CD14-positive monocyte (primary cell): Measurements from ENCODE around the gene TRIM31. TPM values are rescaled to one million over a fixed set of nuclear protein-coding genes. Genes with fewer than 3 reads are reported as not detected.

ENCODE experiments used
- DNase-seq, 3 donors: peaks; one replicate each; pipeline ENCODE4 v3.0.0-alpha.2; 2011 to 2022
- H2AFZ ChIP-seq: 2 replicates; pipeline ENCODE4 v1.6.0; 2012; ENCODE audit warnings: mild to moderate bottlenecking, low read depth, low read length, inconsistent platforms; ENCODE audit not compliant: insufficient read depth, poor library complexity, severe bottlenecking
- H3K27ac ChIP-seq, 2 donors: 1 replicate in 1 of 2; 2 replicates in 1 of 2; pipeline ENCODE4 v1.5.1; 2012 to 2013; ENCODE audit warnings: low read length in 2 of 2, control low read depth in 1 of 2, inconsistent platforms in 1 of 2, low read depth in 1 of 2, mild to moderate bottlenecking in 1 of 2
- H3K27me3 ChIP-seq, 2 donors: one replicate each; pipeline versions ENCODE4 v1.6.0 to v1.6.1; 2011 to 2013; ENCODE audit warnings: low read length in 2 of 2; ENCODE audit not compliant: control insufficient read depth in 2 of 2, insufficient read depth in 2 of 2
- H3K36me3 ChIP-seq, 2 donors: replicated peaks in 1 of 2; 1 replicate in 1 of 2; 2 replicates in 1 of 2; pipeline versions ENCODE4 v1.5.1 to v1.6.1; 2012 to 2013; ENCODE audit warnings: low read length in 2 of 2, control low read depth in 1 of 2, inconsistent platforms in 1 of 2, mild to moderate bottlenecking in 1 of 2; ENCODE audit not compliant: insufficient read depth in 2 of 2, control insufficient read depth in 1 of 2
- H3K4me1 ChIP-seq, 2 donors: 1 replicate in 1 of 2; 2 replicates in 1 of 2; pipeline versions ENCODE4 v1.5.1 to v1.6.1; 2012 to 2013; ENCODE audit warnings: low read length in 2 of 2, control low read depth in 1 of 2, inconsistent platforms in 1 of 2, mild to moderate bottlenecking in 1 of 2, moderate library complexity in 1 of 2; ENCODE audit not compliant: insufficient read depth in 2 of 2, control insufficient read depth in 1 of 2
- H3K4me2 ChIP-seq: replicated peaks from 2 replicates; pipeline ENCODE3; 2012; ENCODE audit warnings: low read length, moderate library complexity, mild to moderate bottlenecking; ENCODE audit not compliant: poor library complexity, severe bottlenecking; ENCODE audit errors: extremely low read depth
- H3K4me3 ChIP-seq, 3 experiments: fragments of 200-600 bp in 1 of 3; sonication (generic) in 1 of 3; replicated peaks in 1 of 3; 1 replicate in 2 of 3; 2 replicates in 1 of 3; pipeline ENCODE4 v1.5.1; 2011 to 2013; ENCODE audit warnings: low read length in 3 of 3, mild to moderate bottlenecking in 3 of 3, control low read depth in 2 of 3, low read depth in 2 of 3, inconsistent platforms in 1 of 3, moderate library complexity in 1 of 3
- H3K79me2 ChIP-seq: 2 replicates; pipeline ENCODE4 v1.6.0; 2012; ENCODE audit warnings: mild to moderate bottlenecking, control low read depth, inconsistent platforms, low read length, moderate library complexity; ENCODE audit not compliant: insufficient read depth
- H3K9ac ChIP-seq: 2 replicates; pipeline ENCODE4 v1.6.0; 2017; ENCODE audit warnings: low read length, mild to moderate bottlenecking; ENCODE audit not compliant: insufficient read depth, poor library complexity, severe bottlenecking
- H3K9me3 ChIP-seq, 2 donors: replicated peaks in 1 of 2; 1 replicate in 1 of 2; 2 replicates in 1 of 2; pipeline versions ENCODE4 v1.5.1 to v1.6.1; 2012 to 2013; ENCODE audit warnings: low read length in 2 of 2, control low read depth in 1 of 2; ENCODE audit not compliant: control insufficient read depth in 1 of 2, insufficient read depth in 1 of 2
- H4K20me1 ChIP-seq: 2 replicates; pipeline ENCODE4 v1.6.0; 2012; ENCODE audit warnings: mild to moderate bottlenecking, low read length, control low read depth, moderate library complexity; ENCODE audit not compliant: insufficient read depth
- H3K27ac Mint-ChIP-seq, 7 donors: one replicate each; pipeline ENCODE4 v1.8.0; 2020; ENCODE audit warnings: mild to moderate bottlenecking in 7 of 7, mixed read lengths in 7 of 7, moderate library complexity in 6 of 7, inconsistent platforms in 2 of 7
- H3K27me3 Mint-ChIP-seq, 3 donors: one replicate each; pipeline ENCODE4 v1.8.0; 2021 to 2022; ENCODE audit warnings: low read depth in 3 of 3, mild to moderate bottlenecking in 3 of 3, mixed read lengths in 3 of 3, moderate library complexity in 3 of 3, inconsistent platforms in 1 of 3
- H3K36me3 Mint-ChIP-seq, 2 donors: one replicate each; pipeline ENCODE4 v1.8.0; 2020; ENCODE audit warnings: mixed read lengths in 2 of 2, inconsistent platforms in 1 of 2, mild to moderate bottlenecking in 1 of 2
- H3K4me1 Mint-ChIP-seq: one replicate; pipeline ENCODE4 v1.8.0; 2020; ENCODE audit warnings: mild to moderate bottlenecking, mixed read lengths
- H3K4me3 Mint-ChIP-seq, 2 donors: one replicate each; pipeline ENCODE4 v1.8.0; 2020; ENCODE audit warnings: mild to moderate bottlenecking in 2 of 2, mixed read lengths in 2 of 2, moderate library complexity in 1 of 2
- H3K9me3 Mint-ChIP-seq, 7 donors: one replicate each; pipeline ENCODE4 v1.8.0; 2020 to 2022; ENCODE audit warnings: mixed read lengths in 7 of 7, mild to moderate bottlenecking in 6 of 7, moderate library complexity in 6 of 7, inconsistent platforms in 2 of 7
- WGBS: methylation state at CpG from one replicate; pipeline ENCODE4 v1.1.5; 2013; ENCODE audit warnings: missing lambda C conversion rate; ENCODE audit not compliant: insufficient coverage; 5-methylcytosine and 5-hydroxymethylcytosine counted together
- intact Hi-C, 2 donors: fragments of 100-400 bp; cut with micrococcal nuclease; formaldehyde crosslinking; loops; one replicate each; pipeline versions ENCODE4 v1.15.0 to v1.15.1; 2023
- polyA plus RNA-seq, 3 donors: library from polyadenylated mRNA; depleted of rRNA in 1 of 3; unstranded in 2 of 3; stranded (reverse) in 1 of 3; fragments of 300-500 nt in 2 of 3; fragments of >200 nt in 1 of 3; fragmentation: Illumina TruSeq in 2 of 3; gene quantifications; 1 replicate in 2 of 3; 2 replicates in 1 of 3; pipeline ENCODE4 v1.2.3, GENCODE V29; 2012 to 2021
- TF ChIP-seq, protein P1 (sequence below): fragments of 200-600 bp; IDR thresholded peaks from one replicate; pipeline ENCODE4 v1.8.0; 2022; ENCODE audit warnings: antibody characterized with exemption, mild to moderate bottlenecking

The TRIM31 gene
- polyA plus RNA-seq, 3 donors = not detected

GRCh38 chr6:30160785-30161531 is 48.1 kb upstream of the TRIM31 start, which contains the start of gene TRIM10:
TRIM10 (minus strand) TSS chr6:30161211; CDS start chr6:30160858, 353 bp downstream.
- Histone ChIP-seq H3K79me2 (no peaks in the 10 kb centered on the region), H3K27ac (no peak within 1 kb of the TSS), H3K9ac (no peak within 1 kb of the TSS), H3K4me3 (no peak within 1 kb of the TSS), H4K20me1 (no peaks in the 10 kb centered on the region), H3K27me3 (no peaks in the 10 kb centered on the region), H2AFZ (no peak within 1 kb of the TSS), H3K4me2 (no peak within 1 kb of the TSS), H3K4me1 (peaks cover 17 to 18% of the 10 kb centered on the region in 2 donors), H3K36me3 (no peaks in the 10 kb centered on the region), H3K9me3 (no peaks in the 10 kb centered on the region)
- intact Hi-C loops = no loop called here
- WGBS = 100% methylated on average over 1 of the region's 4 CpGs
- TF ChIP-seq, protein P1, sequence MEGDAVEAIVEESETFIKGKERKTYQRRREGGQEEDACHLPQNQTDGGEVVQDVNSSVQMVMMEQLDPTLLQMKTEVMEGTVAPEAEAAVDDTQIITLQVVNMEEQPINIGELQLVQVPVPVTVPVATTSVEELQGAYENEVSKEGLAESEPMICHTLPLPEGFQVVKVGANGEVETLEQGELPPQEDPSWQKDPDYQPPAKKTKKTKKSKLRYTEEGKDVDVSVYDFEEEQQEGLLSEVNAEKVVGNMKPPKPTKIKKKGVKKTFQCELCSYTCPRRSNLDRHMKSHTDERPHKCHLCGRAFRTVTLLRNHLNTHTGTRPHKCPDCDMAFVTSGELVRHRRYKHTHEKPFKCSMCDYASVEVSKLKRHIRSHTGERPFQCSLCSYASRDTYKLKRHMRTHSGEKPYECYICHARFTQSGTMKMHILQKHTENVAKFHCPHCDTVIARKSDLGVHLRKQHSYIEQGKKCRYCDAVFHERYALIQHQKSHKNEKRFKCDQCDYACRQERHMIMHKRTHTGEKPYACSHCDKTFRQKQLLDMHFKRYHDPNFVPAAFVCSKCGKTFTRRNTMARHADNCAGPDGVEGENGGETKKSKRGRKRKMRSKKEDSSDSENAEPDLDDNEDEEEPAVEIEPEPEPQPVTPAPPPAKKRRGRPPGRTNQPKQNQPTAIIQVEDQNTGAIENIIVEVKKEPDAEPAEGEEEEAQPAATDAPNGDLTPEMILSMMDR = no peak
- Mint-ChIP-seq H3K4me1 (peaks cover 15% of the 10 kb centered on the region), H3K27me3 (peaks cover 2 to 12% (median 5%) of the 10 kb centered on the region in 3 donors), H3K36me3 (no peaks in the 10 kb centered on the region), H3K27ac (no peak within 1 kb of the TSS), H3K4me3 (no peak within 1 kb of the TSS), H3K9me3 (peaks cover 0 to 2% (median 0%) of the 10 kb centered on the region in 7 donors)
- DNase-seq = no peak

DNA sequence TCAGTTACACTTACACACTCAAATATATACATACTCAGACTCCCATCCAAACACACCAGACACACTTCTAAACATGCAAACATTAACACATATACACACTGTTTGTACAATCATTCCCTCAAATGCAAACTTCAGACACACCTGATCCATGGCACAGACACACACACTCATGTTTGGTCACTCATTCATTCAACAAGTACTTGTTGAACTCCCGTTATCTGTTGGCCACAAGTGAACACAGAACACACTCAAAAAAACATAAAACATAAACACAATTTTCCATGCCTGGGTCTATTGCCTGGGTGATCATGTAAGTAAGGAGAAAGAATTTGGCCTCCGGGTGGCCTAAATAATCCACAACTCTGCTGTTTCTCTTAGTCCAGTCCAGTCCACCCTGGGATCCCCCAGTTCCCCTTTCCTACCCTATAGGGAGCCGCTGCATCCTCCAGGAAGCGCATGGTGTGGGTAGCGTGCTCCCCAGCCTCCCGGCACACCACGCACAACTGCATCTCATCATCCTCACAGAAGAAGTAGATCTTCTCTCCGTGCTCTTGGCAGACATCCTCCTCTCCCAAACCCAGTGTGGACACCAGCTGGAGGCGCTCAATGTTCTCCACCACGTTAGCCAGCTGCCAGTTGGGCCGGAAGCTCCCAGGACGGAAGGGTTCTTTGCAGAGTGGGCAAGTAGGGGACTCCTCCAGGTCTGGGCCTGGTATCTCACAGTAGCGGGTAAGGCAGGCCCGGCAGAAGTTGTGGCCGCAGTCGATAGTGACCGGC is 47.3 kb upstream of the TRIM31 start:
- no peaks in the 10 kb centered on the region for H3K27me3 ChIP-seq
- H3K4me1 ChIP-seq = peaks cover 20 to 21% of the 10 kb centered on the region in 2 donors
- H3K27ac ChIP-seq = no peak overlapping the region
- H3K9me3 ChIP-seq = no peaks in the 10 kb centered on the region
- H3K9ac ChIP-seq = no peak overlapping the region
- H2AFZ ChIP-seq = no peak overlapping the region
- Mint-ChIP-seq H3K36me3 (no peaks in the 10 kb centered on the region), H3K9me3 (no peaks in the 10 kb centered on the region), H3K27ac (no peak overlapping the region), H3K4me1 (peaks cover 17% of the 10 kb centered on the region), H3K4me3 (no peak overlapping the region), H3K27me3 (peaks cover 2 to 9% (median 5%) of the 10 kb centered on the region in 3 donors)
- intact Hi-C loops = no loop called here
- no peaks in the 10 kb centered on the region for H3K79me2 ChIP-seq
- no peak overlapping the region for H3K4me3 ChIP-seq
- no peak overlapping the region for H3K4me2 ChIP-seq
- DNase-seq = no peak
- no peaks in the 10 kb centered on the region for H4K20me1 ChIP-seq
- 94% methylated on average over 15 of the region's 17 CpGs for WGBS
- TF ChIP-seq, protein P1 = no peak
- no peaks in the 10 kb centered on the region for H3K36me3 ChIP-seq
